Breast epithelium (tissue), 4 donors: ENCODE measurements around the gene PHACTR3. TPM values are rescaled to one million over a fixed set of nuclear protein-coding genes. Genes with fewer than 3 reads are reported as not detected.

Experiments
- DNase-seq, 2 donors: peaks; one replicate each; pipeline ENCODE4 v3.0.0-alpha.2; 2019; ENCODE audit warnings: low spot score in 2 of 2
- H3K27ac ChIP-seq, 2 donors: fragments of 200-600 bp; sonication (generic) in 1 of 2; one replicate each; pipeline ENCODE4 v1.5.1; 2016 to 2019; ENCODE audit warnings: mild to moderate bottlenecking in 1 of 2
- H3K27me3 ChIP-seq, 2 donors: fragments of 200-600 bp; sonication (generic) in 1 of 2; one replicate each; pipeline versions ENCODE4 v1.5.1 to v1.6.0; 2017 to 2019; ENCODE audit warnings: control low read depth in 1 of 2, mild to moderate bottlenecking in 1 of 2
- H3K36me3 ChIP-seq: fragments of 200-600 bp; one replicate; pipeline ENCODE4 v1.5.1; 2019
- H3K4me1 ChIP-seq, 2 donors: fragments of 200-600 bp; sonication (generic); one replicate each; pipeline ENCODE4 v1.5.1; 2016 to 2019; ENCODE audit warnings: control low read depth in 1 of 2
- H3K4me3 ChIP-seq, 3 donors: fragments of 200-600 bp; sonication (generic); 1 replicate in 2 of 3; 2 replicates in 1 of 3; pipeline ENCODE4 v1.5.1; 2016 to 2019; ENCODE audit warnings: mild to moderate bottlenecking in 3 of 3, moderate library complexity in 2 of 3
- H3K9me3 ChIP-seq, 2 donors: fragments of 200-600 bp; sonication (generic) in 1 of 2; one replicate each; pipeline ENCODE4 v1.5.1; 2016 to 2019; ENCODE audit warnings: control low read depth in 1 of 2
- POLR2A ChIP-seq: fragments of 450-650 bp; IDR thresholded peaks from one replicate; pipeline ENCODE4 v1.6.1; 2016; ENCODE audit warnings: antibody characterized with exemption, mild to moderate bottlenecking, moderate library complexity
- POLR2AphosphoS5 ChIP-seq, 3 donors: sonication (generic); formaldehyde crosslinking; IDR thresholded peaks; one replicate each; pipeline ENCODE4 v1.6.1; 2017; ENCODE audit warnings: antibody characterized with exemption in 3 of 3
- intact Hi-C: fragments of 100-400 bp; cut with DNase I; formaldehyde crosslinking; loops from one replicate; pipeline ENCODE4 v1.15.1; 2023; ENCODE audit warnings: low total_unique reads
- total RNA-seq, 3 donors: library from RNA; depleted of rRNA; stranded (reverse); fragments of >200 nt; gene quantifications; one replicate each; pipeline ENCODE4 v1.1.0, GENCODE V29; 2016
- TF ChIP-seq, protein P1 (sequence below), 3 donors: fragments of 450-650 bp; IDR thresholded peaks; one replicate each; pipeline ENCODE4 v1.5.1; 2016 to 2017; ENCODE audit warnings: antibody characterized with exemption in 3 of 3, mild to moderate bottlenecking in 3 of 3, moderate library complexity in 3 of 3

Gene PHACTR3
- total RNA-seq, 3 donors from 2014 or later = 0.16 to 0.33 (median 0.29) TPM

- H3K36me3 ChIP-seq = no peaks in the 10 kb centered on the region
- TF ChIP-seq POLR2A = no peak
- TF ChIP-seq, protein P1, sequence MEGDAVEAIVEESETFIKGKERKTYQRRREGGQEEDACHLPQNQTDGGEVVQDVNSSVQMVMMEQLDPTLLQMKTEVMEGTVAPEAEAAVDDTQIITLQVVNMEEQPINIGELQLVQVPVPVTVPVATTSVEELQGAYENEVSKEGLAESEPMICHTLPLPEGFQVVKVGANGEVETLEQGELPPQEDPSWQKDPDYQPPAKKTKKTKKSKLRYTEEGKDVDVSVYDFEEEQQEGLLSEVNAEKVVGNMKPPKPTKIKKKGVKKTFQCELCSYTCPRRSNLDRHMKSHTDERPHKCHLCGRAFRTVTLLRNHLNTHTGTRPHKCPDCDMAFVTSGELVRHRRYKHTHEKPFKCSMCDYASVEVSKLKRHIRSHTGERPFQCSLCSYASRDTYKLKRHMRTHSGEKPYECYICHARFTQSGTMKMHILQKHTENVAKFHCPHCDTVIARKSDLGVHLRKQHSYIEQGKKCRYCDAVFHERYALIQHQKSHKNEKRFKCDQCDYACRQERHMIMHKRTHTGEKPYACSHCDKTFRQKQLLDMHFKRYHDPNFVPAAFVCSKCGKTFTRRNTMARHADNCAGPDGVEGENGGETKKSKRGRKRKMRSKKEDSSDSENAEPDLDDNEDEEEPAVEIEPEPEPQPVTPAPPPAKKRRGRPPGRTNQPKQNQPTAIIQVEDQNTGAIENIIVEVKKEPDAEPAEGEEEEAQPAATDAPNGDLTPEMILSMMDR (IDR thresholded peaks at IDR 0.05) = no peak
- TF ChIP-seq POLR2AphosphoS5 (IDR thresholded peaks at IDR 0.05) = no peak
- H3K27me3 ChIP-seq = peaks cover 0 to 18% of the 10 kb centered on the region in 2 donors
- no peaks in the 10 kb centered on the region for H3K4me1 ChIP-seq
- H3K27ac ChIP-seq = no peak overlapping the region
- H3K4me3 ChIP-seq = no peak overlapping the region
- no peaks in the 10 kb centered on the region for H3K9me3 ChIP-seq
- intact Hi-C loops = no loop called here
- DNase-seq = no peak
These were observed 43.1 kb upstream of the PHACTR3 start for GRCh38 chr20:59561228-59561605.

GRCh38 chr20:59561614-59562277 lies 42.6 kb upstream of the PHACTR3 start:
- H3K36me3 ChIP-seq = no peaks in the 10 kb centered on the region
- no peak for TF ChIP-seq POLR2A
- TF ChIP-seq, protein P1 (IDR thresholded peaks at IDR 0.05) = no peak
- no peak for TF ChIP-seq POLR2AphosphoS5 (IDR thresholded peaks at IDR 0.05)
- intact Hi-C loops = no loop called here

DNA sequence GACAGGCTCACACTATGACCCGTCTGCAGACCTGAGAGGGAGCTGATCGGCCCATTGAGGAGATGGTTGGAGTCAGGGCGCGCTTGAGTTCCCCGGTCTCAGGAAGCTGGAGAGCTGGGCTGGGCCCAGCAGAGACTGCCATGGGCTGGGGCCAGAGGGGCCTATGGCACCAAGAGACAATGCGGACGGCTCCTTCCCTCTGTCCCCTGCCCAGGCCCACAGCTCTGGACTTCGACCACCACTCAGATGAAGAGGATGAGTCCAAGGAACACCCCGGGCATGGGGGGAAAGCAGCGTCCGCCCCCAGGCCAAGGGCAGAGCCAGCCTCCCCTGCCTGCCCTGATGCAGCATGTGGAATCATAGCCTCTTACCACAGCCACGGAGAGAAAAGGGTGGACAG lies 40.2 kb upstream of the PHACTR3 start:
- H3K4me3 ChIP-seq = no peak overlapping the region
- H3K36me3 ChIP-seq = no peaks in the 10 kb centered on the region
- TF ChIP-seq, protein P1 (IDR thresholded peaks at IDR 0.05) = no peak
- TF ChIP-seq POLR2A (no peak), POLR2AphosphoS5 (IDR thresholded peaks at IDR 0.05) (no peak)
- H3K27me3 ChIP-seq = peaks cover 0 to 34% of the 10 kb centered on the region in 2 donors
- DNase-seq = no peak
- no peaks in the 10 kb centered on the region for H3K9me3 ChIP-seq
- H3K27ac ChIP-seq = no peak overlapping the region
- H3K4me1 ChIP-seq = no peaks in the 10 kb centered on the region
- intact Hi-C loops = no loop called here

More at GRCh38 chr20:59561614-59562277, 42.6 kb upstream of the PHACTR3 start:
- Histone ChIP-seq H3K27me3 (peaks cover 0 to 18% of the 10 kb centered on the region in 2 donors), H3K27ac (no peak overlapping the region), H3K4me1 (no peaks in the 10 kb centered on the region), H3K9me3 (no peaks in the 10 kb centered on the region), H3K4me3 (no peak overlapping the region)
- DNase-seq = no peak

- H3K27me3 ChIP-seq = peaks cover 0 to 34% of the 10 kb centered on the region in 2 donors
- DNase-seq = no peak
- no peak overlapping the region for H3K27ac ChIP-seq
- H3K4me1 ChIP-seq = no peaks in the 10 kb centered on the region
- H3K36me3 ChIP-seq = no peaks in the 10 kb centered on the region
- intact Hi-C loops = no loop called here
- TF ChIP-seq POLR2A = no peak
- no peak for TF ChIP-seq POLR2AphosphoS5 (IDR thresholded peaks at IDR 0.05)
- TF ChIP-seq, protein P1 (IDR thresholded peaks at IDR 0.05) = no peak
- H3K9me3 ChIP-seq = no peaks in the 10 kb centered on the region
- no peak overlapping the region for H3K4me3 ChIP-seq
These were observed 39.4 kb upstream of the PHACTR3 start for GRCh38 chr20:59564943-59565342.

DNA sequence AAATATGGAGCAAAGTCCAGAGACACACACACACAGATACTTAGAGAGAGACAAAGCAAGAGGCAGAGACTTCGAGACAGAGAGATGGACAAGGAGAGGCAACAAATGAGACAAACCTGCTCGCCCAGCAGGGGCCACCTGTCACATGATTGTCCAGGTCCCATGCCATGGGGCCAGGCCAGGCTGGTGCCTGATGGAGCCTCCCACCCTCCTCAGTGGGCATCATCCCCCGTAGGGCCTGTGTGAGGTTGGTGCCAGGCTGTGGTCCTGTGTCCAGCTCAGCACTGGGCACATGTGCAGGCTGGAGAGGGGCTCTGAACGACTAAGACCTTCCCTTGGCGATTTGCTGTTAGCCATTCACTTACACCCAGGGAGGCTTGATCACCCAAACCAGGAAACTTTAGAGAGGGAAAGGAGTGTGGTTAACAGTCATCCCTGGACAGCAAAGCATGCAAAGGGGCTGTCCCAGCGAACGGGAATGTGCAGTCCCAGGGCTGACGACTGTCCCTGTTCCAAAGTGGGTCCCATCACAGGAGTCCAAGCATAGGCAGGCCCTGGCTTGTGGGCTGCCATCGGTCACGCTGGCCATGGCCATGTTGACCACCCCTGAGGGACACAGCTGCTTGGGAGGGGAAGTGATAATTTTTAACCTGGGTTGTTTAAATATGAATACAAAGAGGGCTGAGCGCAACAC lies 38.4 kb upstream of the PHACTR3 start:
- no peak for DNase-seq
- TF ChIP-seq, protein P1 (IDR thresholded peaks at IDR 0.05) = no peak
- TF ChIP-seq POLR2A = no peak
- TF ChIP-seq POLR2AphosphoS5 (IDR thresholded peaks at IDR 0.05) = no peak

More for the DNA sequence above, 38.4 kb upstream of the PHACTR3 start:
- Histone ChIP-seq H3K27me3 (peaks cover 0 to 32% of the 10 kb centered on the region in 2 donors), H3K27ac (no peak overlapping the region), H3K4me1 (no peaks in the 10 kb centered on the region), H3K36me3 (no peaks in the 10 kb centered on the region), H3K4me3 (no peak overlapping the region), H3K9me3 (no peaks in the 10 kb centered on the region)
- intact Hi-C loops = no loop called here
